ENCODE measurements around the gene BIRC2. TPM values are rescaled to one million over a fixed set of nuclear protein-coding genes. Genes with fewer than 3 reads are reported as not detected.

Gene BIRC2
- total RNA-seq, 1 experiment from 2014 or later = 36.1 TPM

GRCh38 chr11:102385085-102386007 is 38.3 kb downstream of the BIRC2 start:
- H3K9me3 ChIP-seq (ENCODE audit: low read length) = no peaks in the 10 kb centered on the region
- H3K36me3 ChIP-seq (ENCODE audit: low read depth, low read length) = peaks cover 11% of the 10 kb centered on the region
- H3K4me1 ChIP-seq (ENCODE audit: insufficient read depth, low read length) = no peaks in the 10 kb centered on the region
- DNase-seq (no peak), ATAC-seq (no peak)
- H3K79me2 ChIP-seq (ENCODE audit: low read length) = no peaks in the 10 kb centered on the region
- TF ChIP-seq EZH2phosphoT487 (IDR thresholded peaks at IDR 0.05; ENCODE audit: borderline replicate concordance, low read length) (no peak), CTCF (conservative IDR thresholded peaks at IDR 0.05; ENCODE audit: low read depth, low read length) (no peak), EZH2 (IDR thresholded peaks at IDR 0.05; ENCODE audit: low read length, unreplicated experiment) (no peak)
- no TSS peak for BruUV-seq (replicated peaks)
- ChIA-PET CTCF (no interaction called here), POLR2A (ENCODE audit: unreplicated experiment) (interaction anchor here (0.6 kb wide), 2 partner anchors 236 to 306 kb away, joined by 3 read pairs; no protein-coding TSS in a partner anchor)
- no peak overlapping the region for H3K9ac ChIP-seq (ENCODE audit: low read length)
- no peak overlapping the region for H3K4me2 ChIP-seq (ENCODE audit: low read length)
- no peaks in the 10 kb centered on the region for H3K9me2 ChIP-seq (replicated peaks; ENCODE audit: low read length)
- H3F3A ChIP-seq (ENCODE audit: low read length, unreplicated experiment) = no peaks in the 10 kb centered on the region
- intact Hi-C loops (cut with micrococcal nuclease) = no loop called here
- no peak overlapping the region for H3K27ac ChIP-seq (ENCODE audit: low read length)
- no peaks in the 10 kb centered on the region for H4K20me1 ChIP-seq (ENCODE audit: low read length)
- no peak overlapping the region for H3K4me3 ChIP-seq (ENCODE audit: low read length)
- H2AFZ ChIP-seq (ENCODE audit: low read length) = no peak overlapping the region
- H3K27me3 ChIP-seq (ENCODE audit: low read length) = no peaks in the 10 kb centered on the region

DNA sequence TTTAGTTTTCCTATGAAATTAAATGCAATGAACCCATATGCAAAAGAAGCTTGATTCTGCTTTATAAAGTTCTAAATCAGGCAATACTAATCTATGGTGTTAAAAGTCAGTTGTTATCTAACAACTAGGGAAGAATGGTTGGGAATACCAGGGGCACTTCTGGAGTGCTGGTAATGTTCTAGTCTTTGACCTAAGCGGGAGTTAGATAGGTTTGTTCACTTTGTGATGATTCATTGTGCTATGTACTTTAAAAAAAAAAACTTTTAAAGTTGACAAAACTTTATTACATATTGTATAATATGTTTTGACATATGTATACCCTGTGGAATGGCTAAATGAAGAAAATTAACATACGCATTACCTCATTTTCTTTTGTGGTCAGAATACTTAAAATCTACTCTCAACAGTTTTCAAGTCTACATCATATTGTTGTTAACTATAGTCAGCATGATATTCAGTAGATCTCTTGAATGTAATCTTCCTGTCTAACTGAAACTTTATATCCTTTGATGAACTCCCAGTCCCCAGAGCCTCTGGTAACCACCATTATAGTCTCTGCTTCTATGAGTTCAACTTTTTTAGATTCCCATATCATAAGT is 39.2 kb downstream of the BIRC2 start:
- ATAC-seq = no peak
- Histone ChIP-seq H2AFZ (ENCODE audit: low read length) (no peak overlapping the region), H3K27ac (ENCODE audit: low read length) (no peak overlapping the region), H3K4me3 (ENCODE audit: low read length) (no peak overlapping the region), H3K79me2 (ENCODE audit: low read length) (no peaks in the 10 kb centered on the region), H3K9me3 (ENCODE audit: low read length) (no peaks in the 10 kb centered on the region), H3K4me2 (ENCODE audit: low read length) (no peak overlapping the region), H3K4me1 (ENCODE audit: insufficient read depth, low read length) (no peaks in the 10 kb centered on the region), H3K9ac (ENCODE audit: low read length) (no peak overlapping the region), H4K20me1 (ENCODE audit: low read length) (no peaks in the 10 kb centered on the region), H3F3A (ENCODE audit: low read length, unreplicated experiment) (no peaks in the 10 kb centered on the region), H3K36me3 (ENCODE audit: low read depth, low read length) (peaks cover 9% of the 10 kb centered on the region; the same call in 1 of the 2 replicates), H3K27me3 (ENCODE audit: low read length) (no peaks in the 10 kb centered on the region), H3K9me2 (replicated peaks; ENCODE audit: low read length) (no peaks in the 10 kb centered on the region)
- ChIA-PET POLR2A (ENCODE audit: unreplicated experiment) (interaction anchor here (0.6 kb wide), 1 partner anchor 305 kb away, joined by 3 read pairs; no protein-coding TSS in a partner anchor), CTCF (interaction anchor here (0.6 kb wide), 1 partner anchor 19 kb away, joined by 3 read pairs; no protein-coding TSS in a partner anchor)
- intact Hi-C loops (cut with micrococcal nuclease) = no loop called here
- no TSS peak for BruUV-seq (replicated peaks)
- TF ChIP-seq EZH2 (IDR thresholded peaks at IDR 0.05; ENCODE audit: low read length, unreplicated experiment) = no peak
- no peak for TF ChIP-seq EZH2phosphoT487 (IDR thresholded peaks at IDR 0.05; ENCODE audit: borderline replicate concordance, low read length)
- no peak for TF ChIP-seq CTCF (conservative IDR thresholded peaks at IDR 0.05; ENCODE audit: low read depth, low read length)
- no peak for DNase-seq
